Fibroblast of skin of abdomen (primary cell): ENCODE data around the gene RAG1.

ENCODE experiments used
- DNase-seq: peaks from one replicate; pipeline ENCODE4 v3.0.0-alpha.2; 2013

RAG1 gene

DNA sequence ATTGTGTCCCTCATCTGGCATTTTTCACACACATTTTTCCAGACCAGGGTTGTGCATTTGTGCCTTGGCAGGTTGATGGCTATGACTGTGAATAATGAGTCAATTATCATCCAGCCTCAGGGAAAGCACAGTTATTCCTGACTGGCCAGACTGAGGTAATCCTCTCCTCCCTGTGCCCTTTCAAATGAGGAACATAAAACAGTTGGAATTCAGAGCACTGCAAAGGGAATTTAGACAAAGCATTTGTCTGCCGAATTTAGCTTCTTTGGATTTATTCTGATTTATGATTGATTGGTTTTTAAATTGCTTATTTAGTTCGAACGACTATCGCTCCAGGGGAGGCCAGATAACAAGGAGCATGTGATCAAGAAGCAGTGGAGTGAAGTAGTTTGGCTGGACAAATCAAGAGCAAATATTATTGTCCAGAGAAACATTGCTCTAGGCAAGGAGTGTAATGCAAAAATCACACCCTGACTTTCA lies 61.0 kb downstream of the RAG1 start:
- no peak for DNase-seq
